Measurements from ENCODE around the gene C6orf136.

The C6orf136 gene

GRCh38 chr6:30687659-30688431, 40.9 kb downstream of the C6orf136 start:
- no peak for DNase-seq

DNA sequence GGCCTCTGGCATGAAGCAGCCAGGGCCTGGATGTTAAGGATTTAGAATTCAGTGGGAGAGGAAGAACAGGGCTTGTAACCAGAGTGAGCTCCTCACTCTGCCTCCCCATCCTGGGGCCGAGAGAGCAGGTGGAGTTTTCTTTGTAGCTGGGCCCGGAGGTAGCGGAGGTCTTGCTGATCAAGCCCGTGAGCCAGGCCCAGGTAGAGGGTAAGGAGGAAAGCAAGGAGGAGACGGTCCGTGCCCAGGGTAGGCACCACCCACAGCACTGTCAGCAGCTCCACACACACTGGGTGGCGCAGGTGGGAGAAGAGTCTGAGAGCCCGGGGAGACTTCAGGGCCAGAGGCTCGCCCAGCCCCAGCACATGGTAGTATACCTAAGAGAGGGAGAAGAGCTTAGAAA, 41.6 kb downstream of the C6orf136 start:
- no peak for DNase-seq

GRCh38 chr6:30689022-30689865, 42.3 kb downstream of the C6orf136 start:
- no peak for DNase-seq

DNA sequence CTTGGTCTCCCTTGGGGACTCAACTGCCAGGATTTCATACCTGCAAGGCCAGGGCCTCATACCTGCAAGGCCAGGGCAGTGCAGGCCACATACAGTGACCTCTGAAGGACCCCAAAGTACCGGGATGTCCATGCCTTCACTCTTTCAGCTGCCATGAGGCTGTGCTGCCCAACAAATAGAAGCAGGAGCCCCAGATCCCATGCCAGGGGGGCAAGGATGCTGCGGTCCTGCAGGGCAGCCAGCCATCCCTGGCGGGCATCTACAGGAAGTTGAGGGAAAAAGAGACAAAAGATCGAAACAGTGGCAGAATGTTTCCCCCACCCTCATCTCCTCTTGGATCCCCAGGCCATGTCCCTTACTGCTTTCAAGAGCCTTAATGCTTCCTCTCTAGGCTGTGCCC, 43.1 kb downstream of the C6orf136 start:
- DNase-seq, result no peak

- peak; percentile 80 for DNase-seq
Measured at GRCh38 chr6:30690403-30691207, 43.7 kb downstream of the C6orf136 start, which contains the start of gene NRM. Gene NRM, minus strand, starts transcription at chr6:30690984. Its CDS starts 10 bp downstream, at chr6:30690974.

DNA sequence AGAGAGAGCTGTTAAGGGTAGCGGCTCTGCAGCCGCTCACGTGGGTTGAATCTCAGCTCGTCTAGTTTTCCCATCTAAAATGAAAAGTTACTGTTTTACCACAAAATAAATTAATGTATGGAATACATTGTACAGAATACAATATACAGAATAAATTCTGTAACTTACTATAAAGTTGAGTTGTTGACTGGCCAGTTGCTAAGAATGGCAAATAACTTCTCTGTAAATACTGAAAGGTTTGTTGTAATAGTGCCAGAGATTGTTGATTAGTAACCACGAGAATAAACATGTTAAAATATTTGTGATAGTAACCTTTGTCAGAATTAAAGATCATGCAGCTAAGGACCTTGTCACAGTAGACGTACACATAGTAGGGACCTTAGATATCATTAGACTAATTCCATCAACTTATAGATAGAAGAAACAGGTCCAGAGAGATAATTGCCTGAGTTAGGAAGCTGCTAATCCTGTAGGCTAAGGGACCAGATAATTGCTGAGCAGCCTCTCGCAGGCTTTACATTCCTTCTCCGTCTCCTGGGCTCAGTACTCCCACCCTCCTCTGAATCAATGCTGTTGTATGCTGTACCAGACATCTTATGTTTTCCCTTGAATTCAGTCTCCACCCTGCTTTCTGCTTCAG, 44.4 kb downstream of the C6orf136 start:
- no peak for DNase-seq

- no peak for DNase-seq
Measured at GRCh38 chr6:30696432-30696831, 49.5 kb downstream of the C6orf136 start.

GRCh38 chr6:30700340-30700739, 53.4 kb downstream of the C6orf136 start:
- peak; percentile 74 for DNase-seq
